Liver (tissue), 9 donors: ENCODE data around the gene HCRTR1. TPM values are rescaled to one million over a fixed set of nuclear protein-coding genes. Genes with fewer than 3 reads are reported as not detected.

Experiments
- DNase-seq: peaks from one replicate; pipeline ENCODE4 v3.0.0-alpha.2; 2017; ENCODE audit warnings: low spot score
- H3K27ac ChIP-seq, 2 donors: one replicate each; pipeline ENCODE4 v1.7.0; 2013; ENCODE audit warnings: inconsistent platforms in 2 of 2, low read length in 2 of 2, control low read depth in 1 of 2, low read depth in 1 of 2, mild to moderate bottlenecking in 1 of 2
- H3K27me3 ChIP-seq, 4 donors: one replicate each; pipeline versions ENCODE4 v1.6.1 to v1.7.0; 2013; ENCODE audit warnings: low read length in 3 of 4, inconsistent platforms in 1 of 4, mild to moderate bottlenecking in 1 of 4, moderate library complexity in 1 of 4; ENCODE audit not compliant: control insufficient read depth in 4 of 4, insufficient read depth in 4 of 4
- H3K36me3 ChIP-seq, 4 donors: one replicate each; pipeline versions ENCODE4 v1.6.1 to v1.7.0; 2013; ENCODE audit warnings: low read length in 3 of 4, mild to moderate bottlenecking in 3 of 4, low read depth in 1 of 4, moderate library complexity in 1 of 4; ENCODE audit not compliant: control insufficient read depth in 4 of 4, insufficient read depth in 3 of 4
- H3K4me1 ChIP-seq, 4 donors: one replicate each; pipeline versions ENCODE4 v1.6.1 to v1.7.0; 2013; ENCODE audit warnings: low read length in 3 of 4, mild to moderate bottlenecking in 3 of 4, moderate library complexity in 1 of 4; ENCODE audit not compliant: control insufficient read depth in 4 of 4, insufficient read depth in 4 of 4
- H3K4me3 ChIP-seq, 3 donors: one replicate each; pipeline versions ENCODE4 v1.6.1 to v1.7.0; 2013; ENCODE audit warnings: low read length in 3 of 3, control low read depth in 1 of 3, low read depth in 1 of 3, mild to moderate bottlenecking in 1 of 3
- H3K9ac ChIP-seq, 2 donors: one replicate each; pipeline ENCODE4 v1.7.0; 2013; ENCODE audit warnings: low read length in 2 of 2, mild to moderate bottlenecking in 2 of 2, moderate library complexity in 2 of 2, control low read depth in 1 of 2, low read depth in 1 of 2
- H3K9me3 ChIP-seq, 4 donors: one replicate each; pipeline versions ENCODE4 v1.6.1 to v1.7.0; 2013; ENCODE audit warnings: low read length in 3 of 4; ENCODE audit not compliant: control insufficient read depth in 4 of 4
- CTCF ChIP-seq: fragments of 150-350 bp; IDR thresholded peaks from 2 replicates; pipeline ENCODE4 v1.5.1; 2017; ENCODE audit warnings: improper control_type of control experiment, low read depth, low read length; ENCODE audit not compliant: missing input control
- EGR1 ChIP-seq, 2 donors: IDR thresholded peaks; 2 replicates each; pipeline ENCODE4 v1.6.1; 2016 to 2018; ENCODE audit warnings: antibody characterized with exemption in 2 of 2, low read depth in 2 of 2
- FOXA1 ChIP-seq: IDR thresholded peaks from 2 replicates; pipeline ENCODE4 v1.6.1; 2016; ENCODE audit warnings: antibody characterized with exemption
- FOXA2 ChIP-seq: IDR thresholded peaks from 2 replicates; pipeline ENCODE4 v1.6.1; 2016; ENCODE audit warnings: antibody characterized with exemption
- GABPA ChIP-seq, 2 donors: IDR thresholded peaks in 1 of 2; conservative IDR thresholded peaks in 1 of 2; 2 replicates each; pipeline ENCODE4 v1.6.1; 2016; ENCODE audit warnings: antibody characterized with exemption in 2 of 2, mild to moderate bottlenecking in 1 of 2, moderate library complexity in 1 of 2
- HNF4A ChIP-seq, 2 donors: conservative IDR thresholded peaks; 2 replicates each; pipeline ENCODE4 v1.6.1; 2016; ENCODE audit warnings: antibody characterized with exemption in 2 of 2, mild to moderate bottlenecking in 2 of 2
- HNF4G ChIP-seq: IDR thresholded peaks from 2 replicates; pipeline ENCODE4 v1.6.1; 2016; ENCODE audit warnings: antibody characterized with exemption
- JUND ChIP-seq, 2 donors: IDR thresholded peaks; 2 replicates each; pipeline ENCODE4 v1.6.1; 2016; ENCODE audit warnings: antibody characterized with exemption in 2 of 2
- MAX ChIP-seq: IDR thresholded peaks from 2 replicates; pipeline ENCODE4 v1.6.1; 2016; ENCODE audit warnings: antibody characterized with exemption
- RAD21 ChIP-seq, 2 donors: IDR thresholded peaks; 2 replicates each; pipeline ENCODE4 v1.6.1; 2016; ENCODE audit warnings: antibody characterized with exemption in 2 of 2, mild to moderate bottlenecking in 2 of 2
- REST ChIP-seq: IDR thresholded peaks from 2 replicates; pipeline ENCODE4 v1.6.1; 2016; ENCODE audit warnings: antibody characterized with exemption, mild to moderate bottlenecking
- TAF1 ChIP-seq: conservative IDR thresholded peaks from 2 replicates; pipeline ENCODE4 v1.6.1; 2016; ENCODE audit warnings: antibody characterized with exemption, mild to moderate bottlenecking
- ZBTB33 ChIP-seq: IDR thresholded peaks from 2 replicates; pipeline ENCODE4 v1.6.1; 2016; ENCODE audit warnings: antibody characterized with exemption
- WGBS: extraction: QIAGEN DNeasy Blood & Tissue Kit; methylation state at CpG from one replicate; pipeline ENCODE4 v1.1.7; 2013; 5-methylcytosine and 5-hydroxymethylcytosine counted together
- polyA plus RNA-seq, 2 donors: library from polyadenylated mRNA; stranded (reverse) in 1 of 2; unstranded in 1 of 2; fragments of 200-250 nt in 1 of 2; fragments of >200 nt in 1 of 2; fragmentation: Nextera tagmentation in 1 of 2; extraction: Ambion mirVana in 1 of 2; gene quantifications; one replicate each; pipeline versions ENCODE4 v1.2.1 to v1.2.3, GENCODE V29; 2013 to 2015
- total RNA-seq, 2 donors: library from RNA; depleted of rRNA; stranded (reverse); fragments of >200 nt; gene quantifications; one replicate each; pipeline ENCODE4 v1.2.3, GENCODE V29; 2014
- TF ChIP-seq, protein P1 (sequence below): IDR thresholded peaks from 2 replicates; pipeline ENCODE4 v1.6.1; 2016; ENCODE audit warnings: antibody characterized with exemption
- donor health status: healthy.
- donor health status: healthy.
- donor health status: healthy.
- donor health status: healthy.
- donor health status: healthy.

Gene HCRTR1
- total and polyA plus RNA-seq, 4 donors, result 0.06 TPM; not detected in 3

GRCh38 chr1:31623365-31623764 is 5.9 kb downstream of the HCRTR1 start:
- H3K36me3 ChIP-seq, result peaks cover 2 to 9% (median 3%) of the 10 kb centered on the region in 4 donors
- TF ChIP-seq MAX (no peak), REST (no peak), CTCF (no peak), FOXA1 (no peak), FOXA2 (no peak), JUND (IDR thresholded peaks at IDR 0.05) (no peak), EGR1 (IDR thresholded peaks at IDR 0.05; ENCODE audit: low read depth in 2 of 2) (no peak), HNF4A (conservative IDR thresholded peaks at IDR 0.05) (no peak), GABPA (IDR thresholded peaks at IDR 0.05 in 1 of 2, conservative IDR thresholded peaks at IDR 0.05 in 1 of 2) (no peak), ZBTB33 (no peak)
- TF ChIP-seq, protein P1, sequence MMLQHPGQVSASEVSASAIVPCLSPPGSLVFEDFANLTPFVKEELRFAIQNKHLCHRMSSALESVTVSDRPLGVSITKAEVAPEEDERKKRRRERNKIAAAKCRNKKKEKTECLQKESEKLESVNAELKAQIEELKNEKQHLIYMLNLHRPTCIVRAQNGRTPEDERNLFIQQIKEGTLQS, result no peak
- no peak overlapping the region for H3K4me3 ChIP-seq
- DNase-seq, result no peak
- H3K4me1 ChIP-seq, result no peaks in the 10 kb centered on the region
- no peak overlapping the region for H3K9ac ChIP-seq
- H3K27me3 ChIP-seq, result peaks cover 0 to 2% (median 0%) of the 10 kb centered on the region in 4 donors
- H3K9me3 ChIP-seq, result no peaks in the 10 kb centered on the region
- WGBS, result 96% methylated on average over 12 of the region's 12 CpGs
- H3K27ac ChIP-seq, result no peak overlapping the region

DNA sequence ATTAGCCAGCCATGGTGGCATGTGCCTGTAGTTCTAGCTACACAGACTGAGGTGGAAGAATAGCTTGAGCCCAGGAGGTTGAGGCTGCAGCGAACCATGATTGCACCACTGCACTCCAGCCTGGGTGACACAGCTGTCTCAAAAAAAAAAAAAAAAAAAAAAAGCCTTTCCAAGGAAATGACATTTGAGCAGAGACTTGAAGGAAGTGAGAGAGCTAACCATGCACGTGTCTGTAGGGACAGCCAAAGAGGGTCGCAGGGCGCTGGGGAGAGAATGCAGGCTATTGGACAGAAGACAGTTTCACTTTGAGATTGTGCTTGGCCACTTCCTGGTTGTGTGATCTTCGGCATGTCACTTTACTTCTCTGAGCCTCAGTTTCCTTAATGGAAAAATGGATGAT is 6.8 kb downstream of the HCRTR1 start:
- Histone ChIP-seq H3K4me1 (no peaks in the 10 kb centered on the region), H3K9me3 (no peaks in the 10 kb centered on the region), H3K4me3 (no peak overlapping the region), H3K27me3 (no peaks in the 10 kb centered on the region), H3K27ac (no peak overlapping the region), H3K36me3 (peaks cover 4 to 17% (median 10%) of the 10 kb centered on the region in 4 donors), H3K9ac (no peak overlapping the region)
- no peak for TF ChIP-seq GABPA (IDR thresholded peaks at IDR 0.05 in 1 of 2, conservative IDR thresholded peaks at IDR 0.05 in 1 of 2)
- TF ChIP-seq REST, result no peak
- TF ChIP-seq HNF4A (conservative IDR thresholded peaks at IDR 0.05), result no peak
- no peak for TF ChIP-seq RAD21 (IDR thresholded peaks at IDR 0.05)
- no peak for TF ChIP-seq TAF1
- no peak for TF ChIP-seq HNF4G
- no peak for TF ChIP-seq JUND (IDR thresholded peaks at IDR 0.05)
- no peak for TF ChIP-seq CTCF
- no peak for DNase-seq
- 76% methylated on average over 5 of the region's 5 CpGs for WGBS
